Ishikawa (cell line): Measurements from ENCODE around the gene COL2A1.

Experiments
- CEBPB ChIP-seq: IDR thresholded peaks from 2 replicates; pipeline ENCODE4 v1.6.1; 2012
- CREB1 ChIP-seq: IDR thresholded peaks from 2 replicates; pipeline ENCODE4 v1.6.1; 2012; ENCODE audit warnings: low read depth
- EP300 ChIP-seq: IDR thresholded peaks from 2 replicates; pipeline ENCODE4 v1.6.1; 2012; ENCODE audit warnings: borderline replicate concordance
- MAX ChIP-seq: IDR thresholded peaks from 2 replicates; pipeline ENCODE4 v1.6.1; 2012
- RAD21 ChIP-seq: IDR thresholded peaks from 2 replicates; pipeline ENCODE4 v1.6.1; 2012; ENCODE audit warnings: low read depth
- REST ChIP-seq: IDR thresholded peaks from 2 replicates; pipeline ENCODE4 v1.6.1; 2012; ENCODE audit warnings: low read depth, mild to moderate bottlenecking
- TAF1 ChIP-seq: IDR thresholded peaks from 2 replicates; pipeline ENCODE4 v1.6.1; 2012; ENCODE audit warnings: low read depth, mild to moderate bottlenecking
- YY1 ChIP-seq: IDR thresholded peaks from 2 replicates; pipeline ENCODE4 v1.6.1; 2012; ENCODE audit warnings: low read depth

- no peak for TF ChIP-seq EP300
- TF ChIP-seq CEBPB: no peak
- TF ChIP-seq MAX: no peak
- TF ChIP-seq CREB1: no peak
- no peak for TF ChIP-seq YY1
- no peak for TF ChIP-seq RAD21
- no peak for TF ChIP-seq REST
- TF ChIP-seq TAF1: no peak
Observed at GRCh38 chr12:48007206-48007605, 2.9 kb upstream of the COL2A1 start.
